Measurements from ENCODE around the gene WNT9A.

The WNT9A gene

GRCh38 chr1:227894831-227895451 is 52.8 kb downstream of the WNT9A start:
- DNase-seq, result no peak

GRCh38 chr1:227893949-227894721 is 53.6 kb downstream of the WNT9A start:
- no peak for DNase-seq

- no peak for DNase-seq
These were observed 54.3 kb downstream of the WNT9A start for GRCh38 chr1:227893300-227893948.

GRCh38 chr1:227892489-227893299 is 55.0 kb downstream of the WNT9A start:
- no peak for DNase-seq

- DNase-seq, result no peak
These were observed 55.7 kb downstream of the WNT9A start for GRCh38 chr1:227891955-227892488.

GRCh38 chr1:227891223-227891954 is 56.3 kb downstream of the WNT9A start:
- no peak for DNase-seq

GRCh38 chr1:227890451-227891222 is 57.1 kb downstream of the WNT9A start:
- no peak for DNase-seq

GRCh38 chr1:227889863-227890405 is 57.8 kb downstream of the WNT9A start:
- no peak for DNase-seq

GRCh38 chr1:227889047-227889862 is 58.5 kb downstream of the WNT9A start:
- DNase-seq, result no peak

- no peak for DNase-seq
These were observed 59.2 kb downstream of the WNT9A start for GRCh38 chr1:227888404-227889046.

- no peak for DNase-seq
These were observed 59.9 kb downstream of the WNT9A start for GRCh38 chr1:227887697-227888403.

GRCh38 chr1:227886993-227887696 is 60.6 kb downstream of the WNT9A start:
- DNase-seq, result no peak

- no peak for DNase-seq
These were observed 61.2 kb downstream of the WNT9A start for GRCh38 chr1:227886503-227886961.

GRCh38 chr1:227885648-227886502 is 61.9 kb downstream of the WNT9A start:
- no peak for DNase-seq

- no peak for DNase-seq
These were observed 62.5 kb downstream of the WNT9A start for GRCh38 chr1:227885135-227885647.

GRCh38 chr1:227884370-227885134 is 63.2 kb downstream of the WNT9A start:
- DNase-seq, result no peak

Data from T-helper 9 cell (primary cell).